NCI-H187 (cell line): ENCODE measurements around the gene SERP1.
"Not testable (repeated sequence)": the region's sequence is repeated elsewhere in the genome, so short reads cannot be mapped to it uniquely, and the experiment has no call there.

ENCODE experiments used
- DNase-seq, 2 experiments: peaks; one replicate each; lab custom pipeline; 2025; lab: John Stamatoyannopoulos, UW

SERP1 gene

DNA sequence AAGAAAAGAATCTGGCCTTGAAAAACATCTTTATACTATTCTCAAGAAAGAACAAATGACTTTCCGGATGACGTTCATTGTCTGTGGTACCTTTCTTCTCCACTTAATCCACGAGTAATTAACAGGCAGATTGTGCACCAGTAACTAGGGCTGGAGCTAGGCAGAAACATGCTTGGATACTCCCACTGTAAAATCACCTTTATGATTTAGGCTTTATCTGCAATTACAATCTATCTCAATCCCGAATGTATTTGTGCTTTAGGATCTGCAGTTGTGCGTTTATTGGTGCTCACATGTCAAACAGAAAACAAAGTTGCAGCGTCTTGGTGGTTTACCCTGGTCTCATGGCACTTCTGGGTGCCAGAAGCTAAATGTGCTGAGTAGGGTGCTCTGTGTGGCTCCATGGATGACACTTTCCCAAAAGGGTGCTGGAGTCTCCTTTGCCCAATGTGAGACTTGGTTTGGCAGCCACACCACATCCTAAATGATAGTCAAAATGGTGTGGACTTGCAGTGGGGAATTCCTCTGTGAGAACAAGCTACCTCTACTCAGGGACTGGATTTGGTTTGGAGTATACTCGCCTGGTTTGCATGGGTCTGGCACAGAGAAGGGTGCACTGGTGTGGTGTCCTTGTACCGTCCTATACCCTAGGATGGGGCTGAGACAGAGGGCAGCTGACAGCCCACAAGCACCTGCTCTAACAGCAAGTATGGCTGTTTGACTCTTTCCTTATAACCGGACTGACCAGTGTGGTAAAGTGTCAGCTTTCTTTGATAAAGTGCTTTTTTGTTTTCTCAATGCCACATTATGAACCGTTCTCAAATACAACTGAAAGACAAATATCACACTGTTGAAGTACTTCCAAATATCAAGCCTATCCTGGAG lies 7.7 kb downstream of the SERP1 start:
- DNase-seq, result no peak

DNA sequence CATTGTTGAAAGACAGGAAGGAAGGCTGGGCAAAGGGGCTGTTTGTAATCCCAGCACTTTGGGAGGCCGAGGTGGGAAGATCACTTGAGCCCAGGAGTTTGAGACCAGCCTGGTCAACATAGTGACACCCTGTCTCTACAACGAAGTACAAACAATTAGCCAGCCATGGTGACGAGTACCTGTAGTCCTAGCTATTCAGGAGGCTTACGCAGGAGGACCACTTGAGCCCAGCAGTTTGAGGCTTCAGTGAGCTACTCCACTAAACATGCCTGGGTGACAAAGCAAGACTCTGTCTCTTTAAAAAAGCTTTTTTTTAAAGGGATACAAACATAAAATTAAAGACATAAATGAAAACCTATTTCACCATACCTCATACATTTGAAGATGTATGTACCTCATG lies 11.1 kb downstream of the SERP1 start:
- DNase-seq, result no peak

DNA sequence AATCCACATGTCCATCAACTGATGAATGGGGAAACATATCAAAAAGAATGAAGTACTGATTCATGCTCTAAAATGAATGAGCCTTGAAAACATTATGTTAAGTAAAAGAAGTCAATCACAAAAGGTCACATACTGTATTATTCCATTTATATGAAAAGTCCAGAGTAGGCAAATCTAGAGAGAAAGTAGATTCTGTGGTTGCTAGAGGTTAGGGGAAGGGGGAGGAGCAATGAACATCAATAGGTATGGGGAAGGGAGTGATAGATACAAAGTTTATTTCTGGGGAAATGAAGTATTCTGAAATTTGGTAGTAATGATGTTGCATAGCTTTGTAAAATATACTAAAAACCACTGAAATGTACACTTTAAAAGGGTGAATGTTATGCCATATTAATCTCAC lies 14.5 kb downstream of the SERP1 start:
- no peak for DNase-seq

DNA sequence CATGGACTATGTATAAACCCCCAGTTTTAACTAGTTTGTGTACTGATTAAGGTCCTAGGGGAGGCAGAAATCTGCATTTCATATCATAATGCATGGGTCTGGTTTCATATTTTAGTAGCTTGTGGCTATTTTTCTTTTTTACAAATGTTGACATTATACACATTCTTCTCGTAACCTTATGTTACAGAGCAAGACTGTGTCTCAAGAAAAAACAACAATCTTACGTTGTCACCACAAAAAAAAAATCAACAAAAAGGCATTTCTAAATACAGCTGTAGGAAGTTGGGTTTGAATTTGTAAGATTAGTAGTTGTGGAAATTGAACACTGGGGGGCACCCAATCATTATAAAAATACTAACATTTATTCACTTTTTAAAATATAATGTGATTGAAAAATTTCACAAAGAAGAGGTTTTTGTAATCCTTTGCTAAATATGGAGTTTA lies 17.9 kb downstream of the SERP1 start:
- no peak for DNase-seq

DNA sequence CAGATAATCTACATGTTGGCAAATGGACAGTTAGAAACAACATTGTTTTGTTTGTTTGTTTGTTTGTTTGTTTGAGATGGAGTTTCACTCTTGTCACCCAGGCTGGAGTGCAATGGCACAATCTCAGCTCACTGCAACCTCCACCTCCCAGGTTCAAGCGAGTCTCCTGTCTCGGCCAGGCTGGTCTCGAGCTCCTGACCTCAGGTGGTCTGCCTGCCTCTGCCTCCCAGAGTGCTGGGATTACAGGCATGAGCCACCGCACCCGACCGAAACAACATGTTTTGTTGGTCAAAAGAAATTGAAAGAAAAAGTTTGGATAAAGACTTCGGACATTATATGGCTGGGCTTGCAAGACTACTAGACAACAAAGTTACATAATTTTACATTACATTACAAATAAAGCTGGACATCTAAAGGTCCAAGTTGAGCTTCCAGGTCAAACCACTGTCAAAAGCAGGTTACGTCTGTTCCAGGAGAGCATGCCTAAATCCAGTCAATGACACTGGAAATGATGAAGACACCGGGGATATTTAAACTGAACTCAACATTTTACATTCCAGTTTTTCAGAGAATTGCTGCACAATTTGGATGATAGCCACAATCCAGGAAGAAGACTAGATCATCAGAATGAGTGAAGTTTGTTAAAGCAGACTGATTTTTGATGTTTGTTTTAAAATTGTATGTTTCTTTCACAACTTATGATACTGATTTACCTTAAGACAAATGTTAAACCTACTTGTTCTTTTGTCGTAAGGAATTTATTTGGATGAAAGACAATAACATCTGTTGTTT lies 18.6 kb downstream of the SERP1 start:
- DNase-seq, result no peak

DNA sequence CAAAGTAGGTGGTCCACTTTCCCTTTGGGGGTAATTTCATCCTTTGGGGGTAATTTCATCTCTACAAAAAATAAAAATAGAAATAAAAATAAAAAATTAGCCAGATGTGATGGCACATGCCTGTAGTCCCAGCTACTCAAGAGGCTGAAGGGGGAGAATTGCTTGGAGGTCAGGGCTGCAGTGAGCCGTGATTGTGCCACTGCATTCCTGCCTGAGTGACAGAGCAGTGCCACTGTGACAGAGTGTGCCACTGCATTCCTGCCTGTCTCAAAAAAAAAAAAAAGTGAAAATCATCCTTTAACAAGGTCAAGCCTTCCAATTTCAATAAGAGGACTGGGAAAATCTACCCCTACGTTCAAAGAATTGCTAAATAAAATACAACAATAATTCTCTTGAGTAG lies 22.8 kb downstream of the SERP1 start:
- DNase-seq, result no peak

DNA sequence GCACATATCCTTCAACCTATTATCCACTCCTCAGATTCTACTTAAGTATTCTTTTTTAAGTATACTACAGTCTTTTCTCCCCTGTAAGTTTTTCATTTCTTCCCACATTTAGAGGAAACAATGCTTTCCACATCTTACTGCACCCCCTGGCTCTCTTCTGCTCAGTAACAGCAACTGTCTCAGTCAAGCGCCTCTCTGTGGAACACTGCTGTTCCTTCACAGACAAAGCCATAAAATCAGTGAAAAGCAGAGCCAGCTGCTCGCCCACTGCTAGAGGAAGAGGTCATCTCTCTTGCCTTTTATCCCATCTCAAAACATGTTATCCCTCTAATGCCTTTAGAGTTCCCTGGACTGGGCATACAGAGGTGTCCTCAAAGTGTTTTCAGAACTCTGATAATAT lies 24.8 kb downstream of the SERP1 start:
- no peak for DNase-seq

DNA sequence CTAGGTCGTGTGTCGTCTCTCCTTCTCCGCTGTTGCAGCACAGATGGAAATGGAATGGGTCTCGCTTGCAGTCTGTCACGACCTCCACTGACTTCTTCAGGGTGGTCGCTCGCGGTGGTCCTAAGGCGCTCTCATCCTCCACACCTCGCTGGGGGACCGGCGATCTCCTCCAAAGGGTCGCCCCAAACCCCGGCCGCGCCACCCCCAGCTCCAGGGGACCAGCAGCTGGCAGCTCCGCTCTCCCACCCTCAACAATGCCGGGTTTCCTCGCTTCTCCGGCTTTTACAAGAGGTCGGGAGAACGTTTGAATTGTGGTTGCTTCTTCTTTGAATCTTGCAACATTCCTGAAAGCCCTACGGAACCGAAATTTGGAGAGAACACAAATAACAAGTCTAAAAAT lies 25.9 kb downstream of the SERP1 start:
- no peak for DNase-seq

DNA sequence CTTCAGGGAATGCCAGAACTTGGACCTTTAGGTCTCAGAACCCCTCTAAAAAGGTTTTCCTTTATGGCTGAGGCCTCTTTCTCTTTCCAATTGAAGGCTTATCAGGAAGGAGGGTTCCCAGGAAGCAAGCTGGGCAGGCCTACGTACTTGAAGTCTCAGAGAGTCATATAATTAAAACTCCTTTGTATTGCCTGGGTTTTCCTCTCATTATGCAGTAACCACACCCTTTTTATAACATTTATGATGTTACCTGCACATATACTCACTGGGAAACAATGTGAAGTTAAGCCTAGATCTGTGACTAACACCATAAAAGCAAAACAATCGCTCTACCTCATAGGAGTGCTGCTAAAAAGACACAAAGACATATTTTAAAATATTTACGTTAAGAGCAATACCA lies 27.3 kb downstream of the SERP1 start:
- no peak for DNase-seq

DNA sequence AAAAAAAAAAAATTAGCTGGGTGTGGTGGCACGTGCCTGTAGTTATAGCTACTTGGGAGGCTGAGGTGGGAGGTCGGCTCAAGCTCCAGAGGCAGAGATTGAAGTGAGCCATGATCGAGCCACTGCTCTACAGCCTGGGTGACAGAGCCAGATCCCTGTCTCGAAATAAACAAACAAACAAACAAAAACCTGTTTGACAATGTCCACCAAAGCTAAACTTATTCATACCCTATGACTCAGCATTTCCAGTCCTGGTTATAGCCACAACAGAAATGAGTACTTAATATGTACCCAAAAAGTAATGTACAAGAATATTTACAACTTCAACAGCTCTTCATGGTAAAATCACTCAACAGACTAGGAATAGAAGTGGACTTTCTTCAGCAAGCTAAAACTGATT lies 31.1 kb downstream of the SERP1 start:
- DNase-seq, result no peak

DNA sequence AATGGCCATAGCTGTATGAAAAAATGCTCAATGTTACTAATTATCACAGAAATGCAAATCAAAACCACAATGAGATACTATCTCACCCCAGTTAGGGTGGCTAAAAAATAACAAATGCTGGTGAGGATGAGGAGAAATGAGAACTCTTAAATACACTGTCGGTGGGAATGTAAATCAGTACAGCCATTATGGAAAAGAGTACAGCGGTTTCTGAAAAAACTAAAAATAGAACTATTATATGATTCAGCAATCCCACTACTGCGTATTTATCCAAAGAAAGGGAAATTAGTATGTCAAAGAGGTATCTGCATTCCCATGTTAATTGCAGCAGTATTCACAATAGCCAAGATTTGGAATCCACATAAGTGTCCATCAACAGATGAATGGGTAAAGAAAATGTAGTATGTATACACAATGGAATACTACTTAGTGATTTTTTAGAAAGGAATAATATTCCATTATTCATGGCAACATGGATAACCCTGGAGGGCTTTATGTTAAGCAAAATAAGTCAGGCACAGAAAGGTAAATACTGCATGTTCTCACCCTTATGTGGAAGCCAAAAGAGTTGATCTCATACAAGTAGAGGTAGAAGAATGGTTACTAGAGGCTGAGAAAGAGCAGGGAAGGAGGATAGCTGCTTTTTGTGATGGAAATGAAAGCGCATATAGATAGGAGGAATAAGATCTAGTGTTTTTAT lies 35.0 kb downstream of the SERP1 start:
- no peak for DNase-seq

DNA sequence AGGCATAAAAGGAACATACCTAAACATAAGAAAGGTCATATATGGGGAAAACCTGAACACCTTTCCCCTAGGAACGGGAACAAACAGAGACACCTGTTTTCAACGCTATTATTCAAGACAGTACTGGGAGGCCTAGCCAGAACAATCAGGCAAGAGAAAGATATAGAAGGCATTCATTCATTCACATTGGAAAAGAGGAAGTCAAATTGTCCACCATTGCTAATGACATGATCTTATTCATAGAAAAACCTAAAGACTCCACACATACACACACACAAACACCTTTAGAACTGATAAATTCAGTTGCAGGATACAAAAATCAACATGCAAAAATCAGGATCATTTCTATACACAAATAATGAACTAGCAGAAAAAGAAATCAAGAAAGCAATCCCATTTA lies 36.5 kb downstream of the SERP1 start:
- DNase-seq, result no peak

DNA sequence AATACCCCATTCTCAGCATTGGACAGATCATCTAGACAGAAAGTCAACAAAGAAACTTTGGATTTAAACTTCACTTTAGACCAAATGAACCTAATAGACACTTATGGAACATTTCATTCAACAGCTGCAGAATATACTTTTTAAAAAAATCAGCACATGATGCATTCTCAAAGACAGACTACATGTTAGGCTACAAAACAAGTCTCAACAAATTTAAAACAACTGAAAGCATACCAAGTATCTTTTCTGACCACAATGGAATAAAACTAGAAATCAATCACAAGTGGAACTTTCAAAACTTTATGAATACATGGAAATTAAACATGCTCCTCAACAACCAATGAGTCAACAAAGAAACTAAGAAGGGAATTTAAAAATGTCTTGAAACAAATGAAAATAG lies 37.9 kb downstream of the SERP1 start:
- no peak for DNase-seq

DNA sequence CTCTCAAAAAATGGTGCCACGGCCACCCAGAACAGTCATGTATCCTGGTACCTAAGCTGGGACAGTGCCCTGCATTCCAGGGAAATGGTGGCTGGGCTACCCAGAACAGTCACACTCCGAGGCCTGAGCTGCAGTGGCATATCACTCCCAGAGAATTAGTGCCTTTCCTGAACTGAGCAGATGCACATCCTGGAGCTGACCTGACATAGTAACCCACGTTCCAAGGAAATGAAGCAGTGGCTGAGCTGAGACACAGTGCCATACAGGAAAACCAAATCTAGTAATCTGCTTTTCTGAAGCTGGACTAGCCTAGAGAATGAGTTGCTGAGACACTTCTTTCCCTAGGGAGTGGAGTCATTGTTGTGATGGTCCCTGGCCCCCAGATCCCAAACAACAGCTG lies 41.8 kb downstream of the SERP1 start:
- no peak for DNase-seq

DNA sequence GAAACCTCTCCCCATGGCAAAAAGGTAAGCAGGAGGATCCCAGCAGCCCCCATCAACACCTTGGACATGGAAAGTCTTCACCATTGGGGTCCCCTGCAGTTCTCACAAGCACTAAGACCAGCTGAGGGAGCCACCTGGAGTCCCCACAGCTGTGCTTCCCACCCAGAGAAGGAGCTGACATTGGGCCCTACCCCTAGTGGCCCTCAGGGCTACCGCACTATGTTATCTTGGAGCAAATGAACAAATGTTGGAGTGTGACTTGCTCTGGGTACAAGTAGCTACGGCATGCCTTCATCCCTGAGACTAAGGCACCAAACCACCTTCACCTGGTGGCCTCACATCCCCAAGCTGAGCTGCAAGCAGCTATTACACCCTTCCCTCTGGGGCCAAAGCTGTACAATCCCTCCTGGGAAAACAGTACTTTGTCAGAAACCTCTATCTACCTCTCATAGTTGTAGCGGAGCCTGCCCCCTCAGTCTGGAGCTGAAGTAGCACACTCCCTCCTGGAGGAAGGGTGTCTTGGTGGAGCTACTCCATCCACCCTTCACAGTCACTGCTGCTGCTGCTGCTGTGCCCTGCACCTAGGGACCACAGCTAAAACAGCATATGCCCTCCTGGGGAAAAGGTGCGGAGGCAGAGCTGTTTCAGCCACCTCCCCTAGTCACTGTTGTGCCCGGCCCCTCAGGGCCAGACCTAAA lies 42.7 kb downstream of the SERP1 start:
- no peak for DNase-seq

DNA sequence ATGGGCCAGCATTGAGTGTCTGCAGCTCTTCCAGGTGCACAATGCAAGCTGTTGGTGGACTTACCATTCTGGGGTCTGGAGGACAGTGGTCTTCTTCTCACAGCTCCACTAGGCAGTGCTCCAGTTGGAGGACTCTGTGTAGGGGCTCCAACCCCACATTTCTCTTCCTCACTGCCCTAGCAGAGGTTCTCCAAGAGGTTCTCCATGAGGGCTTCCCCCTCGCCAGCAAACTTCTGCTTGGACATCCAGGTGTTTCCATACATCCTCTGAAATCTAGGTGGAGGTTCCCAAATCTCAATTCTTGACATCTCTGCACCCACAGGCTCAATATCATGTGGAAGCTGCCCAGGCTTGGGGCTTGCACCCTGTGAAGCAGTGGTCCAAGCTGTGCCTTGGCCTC lies 45.3 kb downstream of the SERP1 start:
- not testable (repeated sequence) for DNase-seq

DNA sequence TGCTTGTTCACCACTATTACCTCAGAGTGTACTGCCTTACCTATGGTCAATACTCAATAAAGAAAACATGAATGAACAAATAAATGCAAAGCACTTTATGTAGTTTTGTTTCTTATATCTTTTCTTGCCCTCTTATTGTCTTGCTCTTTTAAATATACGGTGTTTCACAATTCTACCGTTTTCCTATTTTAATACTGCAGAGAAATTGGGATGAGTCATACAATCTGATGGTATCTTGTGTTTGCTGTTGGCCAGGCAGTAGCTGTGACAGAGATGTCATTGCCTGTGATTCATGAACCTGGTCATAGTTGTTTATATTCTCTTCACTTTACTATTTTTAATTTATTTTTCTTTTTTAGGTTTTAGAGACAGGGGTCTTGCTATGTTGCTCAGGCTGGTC lies 48.3 kb downstream of the SERP1 start:
- no peak for DNase-seq

DNA sequence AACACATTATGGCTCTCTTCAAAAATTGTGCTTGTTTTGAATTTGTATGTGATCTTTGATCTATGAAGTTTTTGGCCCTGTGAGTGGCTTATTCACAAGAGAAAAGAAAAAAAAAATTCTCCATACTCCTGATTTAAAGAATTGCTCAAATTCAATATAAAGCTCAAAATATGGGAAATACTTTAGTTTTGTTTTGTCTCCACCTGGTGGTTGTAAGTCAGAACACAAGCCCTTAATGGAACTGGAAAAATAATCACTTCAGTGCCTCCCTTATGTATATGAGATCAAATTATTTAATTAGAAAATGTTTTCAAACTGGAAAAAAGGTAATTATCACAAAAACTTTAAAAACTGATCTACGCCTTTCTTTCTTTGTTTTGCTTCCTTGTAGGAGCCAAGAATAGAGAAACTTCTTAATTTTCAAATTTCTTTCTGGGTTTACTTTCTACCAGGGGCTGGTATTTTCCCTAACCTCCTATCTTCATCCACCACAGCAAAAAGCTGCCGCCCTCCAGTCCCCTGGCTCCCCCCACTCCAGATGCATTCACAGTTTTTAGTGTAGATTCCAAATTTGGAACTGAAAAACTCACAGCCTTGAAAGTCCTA lies 50.6 kb downstream of the SERP1 start:
- DNase-seq, result no peak

DNA sequence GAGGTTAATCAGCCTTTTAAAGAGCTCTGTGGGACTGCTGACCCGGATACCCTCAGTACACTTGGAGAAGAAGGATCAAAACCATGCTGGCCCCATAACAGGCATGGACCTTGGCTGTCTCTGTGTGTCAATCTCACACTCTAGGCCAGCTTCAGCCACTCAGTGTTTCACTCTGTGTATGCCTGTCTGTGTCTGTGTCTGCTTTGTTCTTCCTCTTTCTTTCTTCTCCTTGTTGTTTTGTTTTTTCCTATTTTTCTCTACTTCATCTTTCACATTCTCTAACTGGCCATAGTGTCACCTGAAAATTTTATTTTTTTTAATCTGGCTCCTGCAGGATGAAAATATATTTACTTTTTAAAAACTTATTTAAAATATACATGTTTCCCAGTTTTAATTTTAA lies 51.1 kb downstream of the SERP1 start:
- no peak for DNase-seq

DNA sequence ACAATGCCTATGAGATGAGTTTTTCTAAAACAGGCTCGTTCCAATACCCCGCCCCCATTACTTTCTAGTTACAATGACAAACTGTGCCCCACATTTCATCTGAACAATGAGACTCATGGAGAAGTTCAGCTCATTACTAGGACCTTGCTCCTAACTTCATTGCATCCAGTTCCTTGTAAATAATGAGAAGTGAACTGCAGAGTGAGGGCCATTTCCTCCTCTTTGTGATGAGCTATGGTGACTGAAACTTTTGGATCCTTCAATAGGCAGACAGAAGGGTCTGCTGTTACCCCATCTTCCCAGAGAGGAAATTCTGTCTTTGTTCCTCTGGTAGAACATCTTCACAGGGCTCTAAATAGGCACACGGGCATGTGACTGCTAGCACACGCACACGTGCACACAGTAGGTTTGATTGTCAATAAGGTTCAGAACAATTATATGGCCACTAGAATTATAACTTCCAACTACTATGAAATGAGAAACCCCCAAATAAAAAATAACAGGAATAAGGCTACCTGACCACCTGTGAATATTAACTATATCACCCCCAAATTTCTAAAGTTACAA lies 51.8 kb downstream of the SERP1 start:
- no peak for DNase-seq
